Nasal cavity respiratory epithelium epithelial cell of viscerocranial mucosa (primary cell): Measurements from ENCODE around the gene CT47C1. TPM values are rescaled to one million over a fixed set of nuclear protein-coding genes. Genes with fewer than 3 reads are reported as not detected.

Experiments used
- total RNA-seq: library from RNA; depleted of rRNA; stranded (reverse); fragments of >200 nt; gene quantifications from 2 replicates; pipeline ENCODE4 v1.2.3, GENCODE V29; 2014

CT47C1 gene
- total RNA-seq = not detected in 2 replicates

GRCh38 chrX:119072744-119073143 is at the start of gene CT47C1:
TSS of gene CT47C1 (plus strand) at chrX:119072993. CDS start at chrX:119073226, 233 bp downstream.

Other genes starting within 250 kb of the CT47C1 start
- gene ZCCHC12, start 249.2 kb upstream of the CT47C1 start, total RNA-seq = not detected in 2 replicates
- 0.34 and 1.7 TPM in 2 replicates for gene LONRF3, start 98.4 kb upstream of the CT47C1 start, total RNA-seq
- gene KIAA1210, start 54.8 kb downstream of the CT47C1 start, total RNA-seq = not detected in 2 replicates
- 93.6 and 119 TPM in 2 replicates for gene PGRMC1, start 163.3 kb downstream of the CT47C1 start, total RNA-seq